A549 (cell line): Measurements from ENCODE around the gene EVC.

Experiments
- BHLHE40 ChIP-seq: IDR thresholded peaks from 2 replicates; pipeline ENCODE4 v1.6.1; 2012; ENCODE audit warnings: low read depth, low read length, inconsistent platforms
- RNF2 ChIP-seq: fragments of 200-600 bp; sonication (generic); IDR thresholded peaks from 2 replicates; pipeline ENCODE4 v1.6.1; 2016; ENCODE audit warnings: low read depth, mild to moderate bottlenecking, antibody characterized with exemption, moderate library complexity, borderline replicate concordance

GRCh38 chr4:5757091-5757490, 46.1 kb downstream of the EVC start:
- TF ChIP-seq BHLHE40 (no peak), RNF2 (no peak)
